GM12875 (cell line): ENCODE data around the gene INSR.
"Not testable (repeated sequence)": the region's sequence is repeated elsewhere in the genome, so short reads cannot be mapped to it uniquely, and the experiment has no call there.

ENCODE experiments used
- H3K4me3 ChIP-seq: one replicate; pipeline ENCODE4 v1.5.1; 2011; ENCODE audit warnings: low read depth, low read length, control low read depth
- CTCF ChIP-seq: IDR thresholded peaks from 2 replicates; pipeline ENCODE4 v1.5.1; 2011; ENCODE audit warnings: low read depth, mild to moderate bottlenecking, control low read depth, inconsistent platforms, low read length, moderate library complexity, borderline replicate concordance; ENCODE audit not compliant: insufficient read depth

The INSR gene

GRCh38 chr19:7159105-7159933, 134.9 kb downstream of the INSR start:
- TF ChIP-seq CTCF = no peak
- no peak overlapping the region for H3K4me3 ChIP-seq

- no peak overlapping the region for H3K4me3 ChIP-seq
- no peak for TF ChIP-seq CTCF
Observed at GRCh38 chr19:7153022-7153421, 141.2 kb downstream of the INSR start.

- no peak overlapping the region for H3K4me3 ChIP-seq
Observed at GRCh38 chr19:7152568-7152967, 141.6 kb downstream of the INSR start.

GRCh38 chr19:7149956-7150705, 144.1 kb downstream of the INSR start:
- no peak for TF ChIP-seq CTCF
- no peak overlapping the region for H3K4me3 ChIP-seq

More at GRCh38 chr19:7152568-7152967, 141.6 kb downstream of the INSR start:
- TF ChIP-seq CTCF = no peak

GRCh38 chr19:7147119-7147675, 147.0 kb downstream of the INSR start:
- not testable (repeated sequence) for H3K4me3 ChIP-seq

- H3K4me3 ChIP-seq = not testable (repeated sequence)
Observed at GRCh38 chr19:7146086-7146485, 148.1 kb downstream of the INSR start.

- no peak overlapping the region for H3K4me3 ChIP-seq
- TF ChIP-seq CTCF = no peak
Observed at GRCh38 chr19:7145494-7145893, 148.7 kb downstream of the INSR start.

- TF ChIP-seq CTCF = no peak
Observed at GRCh38 chr19:7142771-7143170, 151.4 kb downstream of the INSR start.

More at GRCh38 chr19:7142771-7143170, 151.4 kb downstream of the INSR start:
- H3K4me3 ChIP-seq = no peak overlapping the region
